HG03342 (cell line): ENCODE results near the gene KIAA1671.

Experiments
- ATAC-seq: cut with Tn5 transposase; IDR thresholded peaks from one replicate; pipeline ENCODE4 v1.9.1; 2021; ENCODE audit warnings: mild to moderate bottlenecking, moderate library complexity; ENCODE audit not compliant: unreplicated experiment

Gene KIAA1671

DNA sequence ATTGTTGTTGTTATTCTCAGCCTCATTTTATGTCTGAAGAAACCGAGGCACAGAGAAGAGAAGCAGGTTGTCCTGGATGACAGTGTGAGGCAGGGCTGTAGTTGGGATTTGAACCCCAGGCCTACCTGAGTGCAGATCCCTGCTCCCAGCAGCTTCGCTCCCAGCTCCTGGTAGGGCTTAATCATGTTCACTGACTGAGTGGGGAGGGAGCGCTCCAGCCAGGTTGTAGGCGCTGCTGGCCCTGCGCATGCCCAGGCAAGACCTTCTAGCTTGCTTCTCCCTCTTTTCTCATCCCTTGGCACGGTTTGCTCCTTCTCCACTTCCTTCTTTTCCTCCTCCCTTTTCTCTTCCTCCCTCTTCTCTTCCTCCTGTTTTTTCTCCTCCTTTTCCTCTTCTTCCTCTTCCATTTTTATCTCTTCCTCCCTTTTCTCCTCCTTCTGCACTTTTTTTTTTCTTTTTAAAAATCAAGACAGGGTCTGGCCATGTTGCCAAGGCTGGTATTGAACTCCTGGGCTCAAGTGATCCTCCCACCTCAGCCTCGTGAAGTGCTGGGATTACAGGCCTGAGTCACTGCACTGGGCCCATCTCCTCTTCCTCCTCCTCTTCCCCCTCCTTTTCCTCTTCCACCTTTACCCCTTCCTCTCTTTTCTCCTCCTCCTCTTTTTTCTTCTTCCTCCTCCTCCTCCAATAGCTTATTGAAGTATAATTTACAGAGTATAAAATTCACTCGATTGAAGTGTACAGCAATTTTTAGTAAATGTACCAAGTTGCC, 109.3 kb downstream of the KIAA1671 start:
- ATAC-seq, result no peak

DNA sequence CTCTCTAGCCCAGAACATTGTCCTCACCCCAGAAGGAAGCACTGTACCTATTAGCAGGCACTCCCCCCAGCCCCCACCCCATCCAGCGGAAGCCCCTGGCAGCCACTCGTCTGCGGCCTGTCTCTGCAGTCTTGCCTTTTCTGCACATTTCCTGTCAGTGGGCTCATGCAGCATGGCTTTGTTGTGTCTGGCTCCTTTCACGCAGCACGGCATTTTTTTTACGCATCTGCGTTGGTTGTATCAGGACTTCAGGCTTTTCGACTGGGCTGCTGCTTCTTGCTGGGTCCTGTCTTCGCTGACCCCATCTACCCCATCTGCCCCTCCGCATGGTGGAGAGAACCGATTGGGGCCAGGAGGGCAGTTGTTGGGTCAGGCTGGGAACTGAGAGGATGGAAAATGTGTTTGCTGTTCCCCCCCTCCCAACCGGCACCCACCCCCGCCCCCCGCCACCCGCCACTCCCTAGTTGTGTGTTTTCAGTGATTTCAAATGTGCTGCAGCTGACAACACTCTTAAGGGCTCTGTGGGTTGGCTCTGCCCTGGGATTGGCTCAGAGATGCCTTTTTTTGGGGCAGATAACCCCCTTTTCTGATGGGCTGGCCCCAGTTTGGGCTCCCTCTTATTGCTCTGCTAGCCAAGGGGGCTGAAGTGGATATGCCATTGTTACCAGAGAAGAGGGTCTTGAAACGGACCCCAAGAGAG, 110.0 kb downstream of the KIAA1671 start:
- ATAC-seq, result no peak

DNA sequence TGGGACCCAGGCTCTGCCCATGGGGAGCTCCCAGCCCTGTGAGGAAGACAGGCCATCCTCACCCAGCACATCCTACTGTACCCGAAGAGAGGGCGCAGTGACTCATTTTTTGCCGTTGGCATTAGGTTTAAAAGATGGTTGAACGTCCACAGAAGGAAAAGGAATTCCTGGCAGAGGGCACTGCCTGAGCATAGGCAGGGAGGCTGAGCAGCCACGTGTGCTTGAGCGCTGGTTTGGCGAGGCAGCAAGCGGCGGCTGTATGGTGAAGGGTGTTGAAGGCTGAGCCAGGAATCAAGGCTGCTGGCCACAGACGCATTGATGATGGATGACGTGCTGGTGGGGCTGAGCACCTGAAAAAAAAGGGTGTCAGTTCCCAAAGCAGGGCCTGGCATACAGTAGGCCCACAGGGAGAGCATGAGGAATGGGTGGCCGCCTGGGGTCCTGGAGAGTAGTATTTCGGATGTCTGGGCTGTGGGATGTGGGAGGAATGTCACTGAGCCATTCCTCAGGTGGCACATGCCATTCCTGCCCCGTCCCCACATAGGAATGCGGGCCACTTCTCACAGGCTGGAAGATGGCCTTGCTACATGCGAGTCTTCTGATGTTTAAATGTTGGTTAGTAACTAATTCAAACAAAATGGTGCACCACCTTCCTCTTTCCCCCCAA, 112.5 kb downstream of the KIAA1671 start:
- ATAC-seq, result no peak

DNA sequence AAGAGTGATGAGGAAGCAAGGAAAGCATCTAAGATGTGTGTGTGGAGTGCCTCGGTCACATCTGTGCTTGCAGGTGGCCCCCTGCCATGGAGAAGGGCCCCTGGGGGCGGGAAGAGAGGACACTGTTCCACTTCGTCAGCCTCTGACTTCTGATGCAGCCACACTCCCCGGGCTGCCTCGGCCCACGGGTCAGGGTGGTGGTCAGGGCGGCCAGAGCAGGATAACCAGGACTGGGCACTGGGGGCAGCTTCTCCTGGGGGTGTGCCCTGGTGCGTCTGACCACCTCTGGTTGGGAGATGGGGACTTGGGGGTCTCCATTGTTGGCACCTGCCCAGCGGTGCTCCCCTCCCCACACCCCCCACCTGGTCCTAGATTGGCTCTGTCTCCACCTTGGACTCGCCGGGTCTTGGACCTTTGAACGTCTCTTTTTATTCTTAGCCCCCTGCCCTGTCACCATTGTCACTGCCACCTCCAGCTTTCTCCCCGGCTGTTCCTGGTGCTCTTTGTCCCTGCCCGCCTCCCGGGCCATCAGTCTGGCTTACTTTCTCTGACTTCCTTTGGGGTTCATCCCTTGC, 114.4 kb downstream of the KIAA1671 start:
- no peak for ATAC-seq

DNA sequence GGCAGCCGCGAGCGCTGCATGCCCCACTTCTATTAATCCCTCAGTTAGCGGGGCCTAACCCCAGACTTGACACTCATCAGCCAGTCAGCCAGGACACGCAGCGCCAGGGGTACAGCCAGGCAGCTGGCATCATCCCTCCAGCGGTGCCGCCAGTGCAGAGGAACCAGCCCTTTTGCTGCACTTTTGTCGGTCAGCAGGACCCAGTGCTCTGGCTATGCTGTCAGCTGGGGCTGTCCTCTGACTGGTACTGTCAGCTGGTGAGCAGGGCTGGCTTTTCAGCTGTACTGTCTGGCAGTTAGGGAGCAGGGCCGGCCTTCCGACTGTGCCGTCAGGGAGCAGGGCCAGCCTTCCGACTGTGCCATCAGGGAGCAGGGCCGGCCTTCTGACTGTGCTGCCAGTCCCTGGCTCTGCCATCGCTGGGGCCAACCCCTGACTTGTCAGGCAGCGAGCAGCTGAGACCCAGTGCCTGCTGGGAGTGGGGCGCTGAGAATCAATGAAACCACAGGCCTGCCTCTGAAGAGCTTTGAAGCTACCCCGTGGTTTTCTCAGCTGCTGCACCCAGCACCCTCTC, 115.4 kb downstream of the KIAA1671 start:
- ATAC-seq, result no peak

DNA sequence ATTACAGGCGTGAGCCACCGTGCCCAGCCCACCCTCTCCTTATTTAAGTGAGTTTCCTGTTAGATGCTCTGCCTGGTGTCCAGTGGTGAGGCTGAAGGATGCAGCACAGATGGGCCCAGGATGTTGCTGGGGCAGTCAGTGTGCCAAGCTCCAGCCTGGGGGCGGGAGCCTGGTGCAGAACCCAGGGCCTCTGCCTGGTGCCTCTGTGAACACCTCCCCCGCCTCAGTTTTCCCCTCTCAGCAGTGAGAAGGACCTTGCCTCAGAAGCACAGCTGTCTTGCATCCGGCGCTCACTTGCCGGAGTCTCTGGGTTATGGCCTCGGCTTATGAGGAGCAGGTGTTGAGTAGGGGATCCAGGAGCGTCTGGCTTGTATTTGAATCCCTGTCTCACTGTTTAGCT, 116.2 kb downstream of the KIAA1671 start:
- ATAC-seq, result no peak

DNA sequence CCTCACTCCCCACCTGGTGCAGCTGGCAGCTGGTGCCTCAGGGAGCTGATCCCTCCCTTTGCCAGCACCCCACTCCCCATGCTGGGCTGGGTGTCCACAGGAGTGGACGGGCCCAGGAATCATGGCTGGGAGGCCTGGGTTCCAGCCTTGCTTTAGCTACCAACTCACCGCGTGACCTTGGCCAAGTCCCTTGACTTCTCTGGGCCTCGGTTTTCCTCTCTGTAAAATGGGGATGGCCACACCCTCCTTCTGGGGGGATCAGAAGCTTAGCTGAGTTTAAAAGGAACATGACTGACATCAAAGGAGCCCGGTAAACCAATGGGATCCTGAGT, 116.9 kb downstream of the KIAA1671 start:
- ATAC-seq, result no peak

DNA sequence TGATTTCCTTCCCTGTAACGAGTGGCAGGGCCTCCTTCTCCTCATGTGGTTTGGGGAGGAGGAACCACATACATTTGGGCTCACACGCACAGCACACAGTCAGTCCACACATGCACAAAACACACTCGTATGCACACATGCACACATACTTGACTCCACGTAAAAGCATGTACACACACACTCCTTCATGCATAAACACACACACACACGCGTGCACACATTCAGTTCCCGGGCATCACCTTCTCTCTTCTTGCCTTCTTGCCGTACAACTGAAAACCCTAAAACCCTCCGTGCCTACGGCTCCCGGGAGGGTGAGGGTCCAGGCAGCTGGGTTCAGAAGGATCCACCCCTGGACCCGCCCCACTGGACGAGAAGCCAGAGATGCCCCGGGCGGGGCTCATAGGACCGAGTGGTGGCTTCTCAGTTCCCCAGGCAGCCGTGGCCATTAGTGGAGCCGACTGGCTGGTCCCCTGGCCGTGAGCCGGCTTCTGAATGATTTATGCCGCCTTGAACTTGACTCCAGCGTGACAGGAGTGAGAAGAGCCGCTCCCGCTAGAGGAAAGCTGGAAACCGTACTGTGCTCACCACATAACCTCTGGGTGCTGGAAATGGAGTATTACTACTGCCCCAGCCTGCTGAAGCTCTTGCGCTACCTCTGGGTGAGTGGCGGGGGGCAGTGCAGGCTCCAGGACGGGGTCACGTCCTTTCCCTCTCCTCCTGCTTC, 117.4 kb downstream of the KIAA1671 start:
- no peak for ATAC-seq

DNA sequence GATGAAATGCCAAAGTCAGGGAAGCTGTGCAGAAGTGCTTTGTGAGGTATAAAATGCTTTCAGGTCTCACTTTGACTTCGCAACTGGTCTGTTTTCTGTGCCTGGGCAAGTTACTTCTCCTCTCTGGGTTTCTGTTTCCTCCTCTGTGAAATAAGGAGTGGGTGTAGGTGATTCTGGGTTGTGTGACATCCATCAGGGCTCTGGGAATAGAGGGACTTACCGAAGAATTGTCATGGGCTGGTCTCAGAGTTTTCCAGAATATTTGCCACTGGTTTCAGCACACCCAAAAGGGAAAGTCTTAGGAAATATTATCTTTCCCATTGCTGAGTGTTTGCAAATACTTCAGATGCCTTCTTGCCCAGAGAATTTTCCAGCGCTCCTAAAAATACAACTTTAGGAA, 118.4 kb downstream of the KIAA1671 start:
- no peak for ATAC-seq

DNA sequence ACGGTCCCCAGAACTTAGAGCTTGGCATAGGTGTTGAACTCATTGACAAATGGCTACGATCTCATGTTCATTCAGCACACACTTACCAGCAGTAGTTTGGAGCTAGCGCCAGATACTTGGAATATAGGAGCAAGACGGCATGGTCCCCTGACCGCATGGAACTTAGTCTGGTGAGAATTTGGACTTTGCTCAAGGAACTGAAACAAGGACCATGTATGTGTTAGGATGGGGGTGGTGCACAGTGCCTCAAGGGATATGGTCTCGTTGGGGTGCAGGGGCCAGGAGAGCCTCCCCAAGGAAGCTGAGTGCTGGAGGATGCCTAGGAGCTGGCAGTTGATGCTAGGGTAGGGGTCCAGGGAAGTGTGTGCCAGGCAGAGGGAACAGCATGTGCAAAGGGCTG, 119.2 kb downstream of the KIAA1671 start:
- ATAC-seq, result no peak

DNA sequence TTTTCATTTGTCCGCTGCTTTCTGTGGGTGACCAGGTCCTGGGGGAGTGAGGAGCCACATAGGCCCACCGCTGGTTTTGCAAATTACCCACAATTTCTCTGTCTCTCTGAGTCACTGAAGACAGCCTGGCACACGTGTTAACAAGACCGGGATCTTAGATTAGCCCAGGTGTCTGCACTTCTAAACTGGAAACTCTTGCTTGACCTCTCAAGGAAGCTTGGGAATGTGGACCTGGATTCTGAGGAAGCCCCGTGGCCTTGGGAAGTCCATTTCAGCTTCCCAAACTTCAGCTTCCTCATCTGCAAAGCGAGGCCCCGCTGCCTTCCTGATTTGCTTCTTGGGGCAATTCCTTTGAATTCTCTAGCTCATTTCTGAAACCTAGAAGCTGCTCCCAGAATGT, 119.9 kb downstream of the KIAA1671 start:
- ATAC-seq, result no peak

DNA sequence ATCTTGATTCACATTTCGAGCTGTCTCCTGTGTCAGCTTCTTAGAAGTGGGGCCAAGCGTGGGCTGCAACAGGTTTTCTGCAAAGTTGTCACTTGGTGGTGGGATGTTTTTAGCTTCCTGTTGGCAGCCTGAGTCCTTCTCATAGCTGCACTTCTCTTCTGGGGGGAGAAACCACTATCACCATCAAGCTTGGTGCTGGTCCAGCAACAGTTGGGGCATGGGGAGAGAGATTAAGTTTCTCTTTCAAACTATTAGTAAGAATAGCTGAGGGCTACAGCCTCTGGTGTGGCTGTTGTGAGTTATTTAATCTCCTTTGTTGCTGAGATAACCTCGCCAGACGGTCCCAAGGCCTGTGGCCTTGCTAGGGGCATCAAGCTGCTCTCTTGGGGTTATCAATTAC, 123.8 kb downstream of the KIAA1671 start:
- ATAC-seq, result no peak

DNA sequence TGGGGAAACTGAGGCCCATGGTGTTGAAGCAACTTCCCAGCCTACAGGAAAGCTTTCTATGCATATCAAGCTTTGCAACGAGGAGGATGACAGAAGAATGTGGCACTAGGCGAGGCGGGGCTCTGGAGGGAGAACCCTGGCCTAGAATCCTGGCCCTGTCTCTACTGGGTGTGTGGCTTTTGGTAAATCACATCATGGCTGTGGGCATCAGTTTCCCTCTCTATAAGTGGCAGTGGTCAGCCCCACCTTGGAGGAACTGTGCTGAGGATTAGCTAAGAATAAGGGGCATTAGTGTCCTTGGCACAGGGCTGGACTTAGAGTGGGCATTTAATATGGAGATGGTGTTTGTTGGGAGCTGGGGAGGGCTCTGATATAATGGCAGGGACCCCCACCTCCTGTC, 124.5 kb downstream of the KIAA1671 start:
- ATAC-seq, result no peak

DNA sequence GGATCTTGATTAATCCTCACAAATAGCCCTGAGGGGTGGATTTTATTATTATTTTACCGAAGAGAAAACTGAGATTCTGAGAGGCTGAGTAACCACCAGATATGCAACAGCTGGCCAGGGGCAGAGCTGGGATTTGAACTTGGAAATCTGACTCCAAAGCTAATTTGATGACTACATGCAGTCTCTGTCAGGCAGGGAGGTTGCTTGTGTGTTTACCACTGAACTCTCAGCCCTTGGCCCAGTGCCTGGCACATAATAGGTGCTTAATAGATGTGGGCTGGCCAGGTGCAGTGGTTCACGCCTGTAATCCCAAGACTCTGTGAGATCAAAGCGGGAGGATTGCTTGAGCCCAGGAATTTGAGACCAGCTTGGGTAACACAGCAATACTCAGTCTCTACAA, 125.4 kb downstream of the KIAA1671 start:
- ATAC-seq, result no peak

DNA sequence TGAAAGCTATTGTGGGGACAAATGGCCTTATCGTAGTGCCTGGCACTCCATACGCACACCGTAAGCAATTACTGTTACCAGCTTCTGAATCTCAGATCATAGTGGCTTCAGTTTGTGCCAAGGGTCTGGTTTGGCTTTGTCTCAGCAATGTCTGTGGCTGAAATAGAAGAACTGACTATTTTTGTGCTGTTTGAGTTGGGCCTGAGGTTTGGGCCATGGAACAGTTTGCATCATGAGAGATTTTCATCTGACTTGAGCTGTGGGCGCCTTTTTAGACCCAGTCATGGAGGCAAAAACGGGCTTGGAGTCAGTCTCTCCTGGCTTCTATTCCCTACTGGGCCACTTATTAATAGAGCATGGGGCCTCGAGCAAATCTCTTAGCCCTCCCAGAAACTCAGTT, 126.1 kb downstream of the KIAA1671 start:
- no peak for ATAC-seq

DNA sequence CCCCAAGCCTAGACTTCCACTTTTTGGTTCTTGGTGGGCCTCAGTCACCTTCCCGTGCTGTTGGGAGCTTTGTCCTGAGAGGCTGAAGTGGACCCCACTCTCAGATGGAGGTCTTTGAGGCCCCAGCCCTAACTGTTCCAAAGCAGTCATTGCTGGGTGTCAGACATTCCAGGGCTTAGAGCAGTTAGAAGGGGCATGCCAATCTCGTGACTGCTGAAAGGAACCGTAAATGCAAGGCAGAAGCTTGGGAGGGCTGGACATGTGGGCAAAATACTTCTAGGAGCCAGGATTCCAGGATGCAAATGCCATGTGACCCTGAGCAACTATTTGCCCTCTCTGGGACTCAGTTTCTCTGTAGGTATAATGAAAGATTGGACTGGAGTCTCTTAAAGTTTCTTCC, 128.3 kb downstream of the KIAA1671 start:
- no peak for ATAC-seq

DNA sequence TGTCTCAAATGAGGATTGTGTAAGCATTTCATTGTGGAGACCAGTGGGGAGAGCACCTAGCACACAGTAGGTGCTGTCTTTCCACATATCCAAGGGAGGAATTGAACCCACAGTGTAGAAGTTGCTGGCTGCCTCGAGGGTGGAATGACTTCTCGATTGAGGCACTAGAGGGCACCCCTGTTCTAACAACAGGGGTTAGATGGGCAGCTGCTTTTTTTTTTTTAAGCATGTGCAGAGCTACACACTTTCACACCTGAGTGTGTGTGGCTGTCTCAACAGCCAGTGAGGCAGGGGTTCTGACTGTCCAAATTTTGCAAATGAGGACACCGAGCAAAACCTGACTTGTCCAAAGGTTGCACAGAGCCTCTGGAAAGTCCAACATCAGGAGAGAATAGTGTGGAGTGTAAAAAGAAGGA, 128.9 kb downstream of the KIAA1671 start:
- no peak for ATAC-seq

DNA sequence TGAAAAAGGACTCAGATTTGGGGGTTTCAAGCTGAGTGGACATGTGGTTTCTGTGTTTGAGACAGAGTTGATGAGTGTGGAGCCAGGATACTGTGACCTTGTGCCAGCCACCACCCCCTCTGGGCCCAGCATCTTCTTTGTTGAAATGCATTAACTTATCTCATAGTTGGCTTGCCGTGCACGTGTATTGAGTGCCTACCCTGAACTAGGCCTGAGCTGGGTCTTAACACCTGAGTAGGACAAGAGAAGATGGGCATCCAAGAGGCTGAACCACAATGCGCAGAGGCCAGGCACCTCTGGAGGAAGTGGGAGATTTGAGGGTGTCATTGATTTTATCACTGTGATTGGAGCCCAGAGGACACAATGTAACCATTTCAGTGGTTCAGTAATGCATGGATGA, 129.6 kb downstream of the KIAA1671 start:
- no peak for ATAC-seq

DNA sequence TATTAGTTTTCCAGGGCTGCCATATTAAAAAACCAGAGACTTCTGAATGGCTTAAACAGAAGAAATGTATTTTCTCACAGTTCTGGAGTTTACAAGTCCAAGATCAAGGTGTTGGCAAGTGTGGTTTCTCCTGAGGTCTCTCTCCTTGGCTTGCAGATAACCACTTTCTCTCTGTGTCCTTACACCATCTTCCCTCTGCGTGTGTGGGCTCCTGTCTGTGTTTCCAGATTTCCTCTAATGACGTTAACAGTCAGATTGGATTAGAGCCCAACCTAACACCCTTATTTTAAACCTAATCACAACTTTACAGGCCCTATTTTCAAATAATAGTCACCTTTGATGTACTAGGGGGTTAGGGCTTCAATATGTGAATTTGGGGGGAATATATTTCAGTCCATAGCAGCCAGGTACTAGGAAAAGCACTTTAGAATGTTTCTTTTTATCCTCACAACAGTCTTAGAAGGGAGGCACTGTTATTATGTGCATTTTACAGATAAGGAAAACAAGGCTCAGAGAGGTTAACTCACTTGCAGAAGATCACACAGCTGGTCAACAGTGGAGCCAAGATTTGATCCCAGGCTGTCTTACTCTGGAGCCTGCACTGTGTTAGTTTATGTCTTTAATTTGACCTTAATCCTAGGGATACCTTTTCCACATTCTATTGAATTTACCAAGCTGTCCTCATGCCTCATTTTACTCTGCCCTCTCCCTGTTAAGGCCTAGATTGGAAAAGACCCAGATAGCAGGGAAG, 130.7 kb downstream of the KIAA1671 start:
- no peak for ATAC-seq

DNA sequence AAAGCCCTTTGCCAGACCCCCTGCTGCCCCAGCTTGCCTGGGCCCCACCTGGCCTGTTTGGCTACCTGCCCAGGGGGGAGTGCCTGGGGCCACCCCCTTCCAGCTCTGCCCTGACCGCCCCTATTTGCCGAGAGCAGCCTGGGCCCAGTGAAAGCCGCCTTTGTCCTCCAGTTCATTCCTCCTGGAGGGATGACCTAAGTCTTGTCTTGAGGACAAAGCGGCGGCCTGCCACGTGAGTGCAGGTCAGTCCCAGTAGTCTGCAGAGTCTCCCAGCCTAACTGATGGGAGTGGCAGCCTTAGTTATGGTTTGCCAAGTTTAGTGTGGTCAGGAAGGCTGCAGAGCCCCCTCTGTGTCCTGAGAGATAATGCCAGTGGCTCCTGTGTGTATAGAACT, 131.3 kb downstream of the KIAA1671 start:
- ATAC-seq, result no peak
